GM12872 (cell line): ENCODE measurements around the gene RCBTB1.

Experiments
- TF ChIP-seq, protein P1 (sequence below): IDR thresholded peaks from 3 replicates; pipeline ENCODE4 v1.5.1; 2011; ENCODE audit warnings: low read depth, mild to moderate bottlenecking, low read length, moderate library complexity; ENCODE audit not compliant: insufficient read depth

Gene RCBTB1

GRCh38 chr13:49516467-49516866 is 68.9 kb downstream of the RCBTB1 start:
- TF ChIP-seq, protein P1, sequence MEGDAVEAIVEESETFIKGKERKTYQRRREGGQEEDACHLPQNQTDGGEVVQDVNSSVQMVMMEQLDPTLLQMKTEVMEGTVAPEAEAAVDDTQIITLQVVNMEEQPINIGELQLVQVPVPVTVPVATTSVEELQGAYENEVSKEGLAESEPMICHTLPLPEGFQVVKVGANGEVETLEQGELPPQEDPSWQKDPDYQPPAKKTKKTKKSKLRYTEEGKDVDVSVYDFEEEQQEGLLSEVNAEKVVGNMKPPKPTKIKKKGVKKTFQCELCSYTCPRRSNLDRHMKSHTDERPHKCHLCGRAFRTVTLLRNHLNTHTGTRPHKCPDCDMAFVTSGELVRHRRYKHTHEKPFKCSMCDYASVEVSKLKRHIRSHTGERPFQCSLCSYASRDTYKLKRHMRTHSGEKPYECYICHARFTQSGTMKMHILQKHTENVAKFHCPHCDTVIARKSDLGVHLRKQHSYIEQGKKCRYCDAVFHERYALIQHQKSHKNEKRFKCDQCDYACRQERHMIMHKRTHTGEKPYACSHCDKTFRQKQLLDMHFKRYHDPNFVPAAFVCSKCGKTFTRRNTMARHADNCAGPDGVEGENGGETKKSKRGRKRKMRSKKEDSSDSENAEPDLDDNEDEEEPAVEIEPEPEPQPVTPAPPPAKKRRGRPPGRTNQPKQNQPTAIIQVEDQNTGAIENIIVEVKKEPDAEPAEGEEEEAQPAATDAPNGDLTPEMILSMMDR, result no peak

GRCh38 chr13:49512578-49512977 is 72.8 kb downstream of the RCBTB1 start:
- TF ChIP-seq, protein P1, result no peak

- TF ChIP-seq, protein P1, result no peak
Measured at GRCh38 chr13:49503951-49504350, 81.4 kb downstream of the RCBTB1 start.

GRCh38 chr13:49502954-49503353 is 82.4 kb downstream of the RCBTB1 start:
- TF ChIP-seq, protein P1, result no peak

GRCh38 chr13:49499889-49500660 is 85.3 kb downstream of the RCBTB1 start:
- TF ChIP-seq, protein P1, result no peak

- TF ChIP-seq, protein P1, result no peak
Measured at GRCh38 chr13:49498206-49498605, 87.2 kb downstream of the RCBTB1 start.

DNA sequence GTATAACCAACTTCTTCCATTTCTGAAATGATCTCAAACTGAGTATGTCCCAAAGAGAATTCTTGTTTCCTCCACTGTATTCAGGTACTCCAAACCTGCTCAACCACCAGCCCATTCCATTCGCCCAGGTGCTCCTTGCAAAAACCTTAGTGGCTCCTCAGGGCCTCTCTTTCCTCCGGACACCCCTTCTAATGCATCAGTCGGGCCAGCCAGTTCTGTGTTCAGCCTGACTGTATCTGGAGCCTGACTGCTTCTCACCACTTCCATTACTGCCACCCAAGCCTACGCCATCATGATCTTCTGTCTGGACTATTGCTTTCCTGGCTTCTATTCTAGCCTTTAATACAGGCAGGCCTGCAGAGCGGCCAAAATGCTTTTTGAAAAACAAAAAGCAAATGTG is 88.1 kb downstream of the RCBTB1 start:
- TF ChIP-seq, protein P1, result no peak
